GM18508 (cell line): Measurements from ENCODE around the gene ATP6V0A4.
"Not testable (repeated sequence)": the region's sequence is repeated elsewhere in the genome, so short reads cannot be mapped to it uniquely, and the experiment has no call there.

ENCODE experiments used
- ATAC-seq: cut with Tn5 transposase; IDR thresholded peaks from one replicate; pipeline ENCODE4 v1.9.1; 2021; ENCODE audit warnings: moderate number of reproducible peaks; ENCODE audit not compliant: insufficient read depth, unreplicated experiment

The ATP6V0A4 gene

DNA sequence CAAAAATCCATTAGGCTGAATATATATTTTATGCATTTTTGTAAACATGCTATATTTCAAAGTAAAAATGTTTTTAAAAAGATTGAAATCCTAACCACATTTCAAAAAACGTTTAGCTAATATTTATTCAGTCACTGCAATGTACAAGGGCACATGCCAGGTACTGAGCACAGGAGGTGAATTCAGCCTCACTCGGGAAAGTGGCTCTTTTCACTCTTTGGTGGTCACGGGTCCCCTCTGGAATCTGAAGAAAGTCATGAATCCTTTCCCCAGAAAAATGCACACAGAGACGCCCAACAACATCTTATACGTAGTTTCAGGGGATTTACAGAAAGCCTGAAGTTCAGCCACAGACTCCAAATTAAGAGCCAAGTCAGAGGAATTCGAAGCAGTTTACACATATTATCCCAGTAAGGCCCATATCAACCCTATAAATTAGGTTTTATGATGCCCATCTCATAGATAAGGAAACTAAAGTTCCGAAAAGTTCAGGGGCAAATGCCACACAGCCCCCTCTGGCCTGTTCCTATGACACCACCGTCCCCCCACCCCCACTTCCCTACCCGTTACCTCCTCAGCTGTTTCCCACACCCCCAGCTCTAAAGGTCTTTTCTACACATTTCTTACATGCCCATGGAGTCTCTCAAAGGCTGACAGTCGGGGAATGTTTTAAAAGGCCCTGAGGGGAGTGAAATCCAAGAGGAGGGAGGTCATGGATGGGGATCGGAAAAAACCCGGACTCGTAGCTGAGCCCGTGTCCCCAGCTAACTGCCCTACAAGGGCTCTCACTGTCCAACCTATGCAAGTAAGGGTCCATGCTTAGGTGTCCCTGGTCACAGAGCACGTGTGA lies 87.2 kb downstream of the ATP6V0A4 start:
- no peak for ATAC-seq

- ATAC-seq: no peak
These were observed 92.8 kb downstream of the ATP6V0A4 start for GRCh38 chr7:138705167-138705566.

GRCh38 chr7:138701537-138701923 lies 96.5 kb downstream of the ATP6V0A4 start:
- no peak for ATAC-seq

- no peak for ATAC-seq
These were observed 97.0 kb downstream of the ATP6V0A4 start, which contains the start of gene SVOPL for GRCh38 chr7:138700857-138701536. SVOPL (minus strand) TSS chr7:138701362; CDS start chr7:138679045, 22,317 bp downstream.

DNA sequence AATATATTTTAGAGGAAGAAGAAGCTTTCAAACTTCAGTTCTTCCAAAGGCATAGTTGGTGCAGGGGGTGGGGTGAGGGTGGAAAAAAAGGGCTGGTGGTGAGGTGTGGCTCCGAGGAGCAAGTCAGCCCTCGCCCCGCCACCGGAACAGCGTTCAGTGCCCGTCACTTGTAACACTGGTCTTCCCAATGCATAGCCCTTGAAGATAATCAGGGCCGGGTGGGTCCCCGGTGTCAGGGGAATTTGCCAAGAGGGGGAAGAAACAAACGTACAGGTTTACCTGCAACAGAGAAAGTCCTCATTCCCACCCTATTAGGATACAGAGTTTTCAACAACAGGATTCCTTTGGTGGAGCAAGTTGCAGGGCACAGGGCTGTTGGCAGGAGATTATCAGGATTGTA lies 98.3 kb downstream of the ATP6V0A4 start:
- ATAC-seq: no peak

GRCh38 chr7:138698281-138698680 lies 99.7 kb downstream of the ATP6V0A4 start:
- ATAC-seq: no peak

GRCh38 chr7:138697535-138698182 lies 100.3 kb downstream of the ATP6V0A4 start:
- no peak for ATAC-seq

GRCh38 chr7:138695776-138696175 lies 102.2 kb downstream of the ATP6V0A4 start:
- ATAC-seq: not testable (repeated sequence)

DNA sequence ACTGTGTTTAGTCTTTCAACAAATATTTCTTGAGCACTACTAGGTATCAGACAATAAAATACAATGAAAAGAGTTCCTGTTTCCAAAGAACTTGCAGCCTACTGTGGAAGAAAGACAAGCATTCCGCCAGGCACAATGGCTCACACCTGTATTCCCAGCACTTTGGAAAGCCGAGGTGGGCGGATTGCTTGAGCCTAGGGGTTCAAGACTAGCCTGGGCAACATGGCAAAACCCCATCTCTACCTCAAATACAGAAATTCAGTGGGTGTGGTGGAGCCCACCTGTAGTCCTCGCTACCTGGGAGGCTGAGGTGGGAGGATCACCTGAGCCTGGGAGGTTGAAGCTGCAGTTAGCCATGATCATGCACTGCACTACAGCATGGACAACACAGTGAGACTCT lies 102.9 kb downstream of the ATP6V0A4 start:
- no peak for ATAC-seq

GRCh38 chr7:138691178-138691577 lies 106.8 kb downstream of the ATP6V0A4 start:
- no peak for ATAC-seq

DNA sequence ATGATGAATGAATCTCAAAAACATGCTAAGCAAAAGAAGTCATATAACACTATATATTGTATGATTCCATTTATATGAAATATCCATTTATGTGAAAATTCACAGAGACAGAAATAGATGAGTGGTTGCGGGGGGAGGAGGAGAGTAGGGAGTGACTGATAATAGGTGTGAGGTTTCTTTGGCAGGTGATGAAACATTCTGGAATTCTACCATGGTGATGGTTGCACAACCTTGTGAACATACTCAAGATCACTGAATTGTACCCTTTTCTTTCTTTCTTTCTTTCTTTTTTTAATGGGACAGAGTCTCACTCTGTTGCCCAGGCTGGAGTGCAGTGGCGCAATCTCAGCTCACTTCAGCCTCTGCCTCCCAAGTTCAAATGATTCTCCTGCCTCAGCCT lies 107.5 kb downstream of the ATP6V0A4 start:
- ATAC-seq: no peak

DNA sequence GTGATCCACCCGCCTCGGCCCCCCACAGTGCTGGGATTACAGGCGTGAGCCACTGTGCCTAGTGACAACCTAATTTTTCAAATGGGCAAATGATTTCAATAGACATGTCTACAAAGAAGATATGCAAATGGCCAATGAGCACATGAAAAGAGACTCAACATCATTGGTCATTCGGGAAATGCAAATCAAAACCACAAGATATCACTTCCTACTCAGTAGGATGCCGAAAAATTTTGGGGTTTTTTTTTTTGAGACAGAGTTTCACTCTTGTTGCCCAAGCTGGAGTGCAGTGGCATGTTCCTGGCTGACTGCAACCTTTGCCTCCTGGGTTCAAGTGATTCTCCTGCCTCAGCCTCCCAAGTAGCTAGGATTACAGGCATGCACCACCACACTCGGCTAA lies 110.0 kb downstream of the ATP6V0A4 start:
- ATAC-seq: not testable (repeated sequence)

- ATAC-seq: no peak
These were observed 113.7 kb downstream of the ATP6V0A4 start for GRCh38 chr7:138684340-138684739.

DNA sequence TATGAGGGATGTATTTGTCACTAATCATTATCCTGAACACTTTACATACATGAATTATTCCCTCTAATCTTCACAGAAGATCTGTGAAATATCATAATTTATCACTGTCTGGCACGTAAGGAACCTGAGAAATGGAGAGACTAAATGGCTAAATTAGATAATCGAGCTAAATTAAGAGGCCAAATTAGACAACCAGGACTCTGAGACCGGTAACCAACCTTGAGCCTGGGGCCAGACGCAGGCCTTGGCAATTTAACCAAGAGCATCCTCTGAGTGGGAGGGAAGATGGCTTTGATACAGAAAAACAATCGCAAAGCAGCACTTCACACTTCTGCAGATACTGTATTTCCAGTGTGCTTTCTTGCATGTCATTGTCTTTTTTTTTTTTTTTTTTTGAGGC lies 118.2 kb downstream of the ATP6V0A4 start:
- ATAC-seq: no peak

DNA sequence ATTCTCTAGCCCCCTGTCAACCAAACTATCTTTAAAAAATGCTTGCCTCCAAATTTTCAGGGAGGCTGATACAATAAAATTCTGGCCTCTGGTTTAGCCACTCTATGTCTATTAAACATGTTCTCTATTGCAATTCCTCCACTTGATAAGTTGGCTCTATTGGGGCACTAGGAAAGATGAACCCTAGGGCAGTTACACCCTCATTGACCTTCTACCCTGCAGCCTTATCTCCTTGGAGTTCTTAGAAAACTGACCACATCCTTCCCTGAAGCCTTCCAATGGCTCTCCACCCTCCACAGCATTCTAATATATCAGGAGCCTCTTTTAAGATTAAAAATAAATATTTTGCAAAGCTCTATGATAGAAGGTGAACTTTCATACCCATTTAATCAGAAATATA lies 127.4 kb downstream of the ATP6V0A4 start:
- ATAC-seq: no peak

DNA sequence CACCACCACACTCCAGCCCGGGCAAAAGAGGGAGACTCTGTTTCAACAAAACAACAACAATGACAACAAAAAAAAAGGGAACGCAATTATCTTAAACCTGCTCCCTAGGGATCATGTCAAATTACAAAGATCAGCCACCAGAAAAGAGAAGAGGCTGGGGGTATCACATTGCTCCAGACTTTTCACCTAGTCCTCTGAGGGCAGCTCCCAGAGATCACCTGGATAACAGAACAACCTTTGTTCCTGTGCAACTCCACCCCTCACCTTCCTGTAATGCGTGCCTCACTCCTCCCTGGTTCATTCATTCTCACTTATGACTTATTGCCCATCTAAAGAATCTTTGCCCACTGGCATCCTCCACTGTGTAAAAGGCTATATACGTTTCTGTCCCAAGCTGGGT lies 128.6 kb downstream of the ATP6V0A4 start:
- no peak for ATAC-seq

DNA sequence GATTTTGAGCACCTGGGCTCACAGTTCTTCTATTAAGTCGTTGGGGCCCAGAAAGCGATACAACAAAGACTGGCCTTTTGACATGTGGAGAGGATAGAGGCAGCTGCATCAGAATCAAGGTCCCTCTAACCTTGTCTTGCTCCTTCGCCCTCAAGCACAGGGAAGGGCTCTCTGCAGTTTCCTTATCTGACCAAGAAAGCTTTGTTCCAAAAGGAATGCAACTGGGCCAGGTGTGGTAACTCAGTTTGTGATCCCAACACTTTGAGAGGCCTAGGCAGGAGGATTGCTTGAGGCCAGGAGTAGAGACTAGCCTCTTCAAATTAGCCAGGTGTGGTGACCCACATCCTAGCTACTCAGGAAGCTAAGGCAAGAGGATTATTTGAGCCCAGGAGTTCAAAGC lies 129.1 kb downstream of the ATP6V0A4 start:
- ATAC-seq: no peak

- no peak for ATAC-seq
These were observed 129.8 kb downstream of the ATP6V0A4 start for GRCh38 chr7:138668229-138668596.

- ATAC-seq: no peak
These were observed 130.3 kb downstream of the ATP6V0A4 start for GRCh38 chr7:138667535-138668228.

DNA sequence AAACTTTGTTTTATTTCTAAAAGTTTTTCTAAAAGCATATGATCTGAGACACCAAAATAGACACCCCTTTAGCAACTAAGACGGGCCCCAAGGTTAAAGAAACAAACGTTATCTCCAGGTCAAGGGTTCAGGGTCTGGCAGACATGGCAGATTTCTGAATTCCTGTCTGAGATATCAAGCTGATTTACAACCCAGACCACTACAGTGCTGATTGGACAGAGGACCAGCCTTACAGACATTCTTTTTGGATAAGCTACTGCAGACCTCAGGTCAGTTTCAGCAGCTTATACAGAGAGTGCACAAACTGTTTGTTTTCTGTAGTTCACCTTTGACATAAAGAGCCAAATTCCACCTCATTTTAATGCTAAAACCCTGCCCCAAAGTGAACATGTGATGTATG lies 131.6 kb downstream of the ATP6V0A4 start:
- ATAC-seq: no peak
